ENCODE data around the gene SNX20. TPM values are rescaled to one million over a fixed set of nuclear protein-coding genes. Genes with fewer than 3 reads are reported as not detected.

Gene SNX20
- 0.38 TPM for polyA plus RNA-seq (ENCODE audit: insufficient read length)
- long read RNA-seq, donor 1, partial matches to known transcripts: 0 of 1 reads
- long read RNA-seq, donor 1, other reads (novel, unspliced or antisense): 0 of 1 reads
- long read RNA-seq, donor 2, partial matches to known transcripts: 0 of 1 reads
- long read RNA-seq, donor 2, other reads (novel, unspliced or antisense): 0 of 1 reads
- long read RNA-seq, donor 3: 0 reads
- long read RNA-seq, donor 4: 0 reads
- long read RNA-seq, donor 5: 0 reads
- long read RNA-seq, donor 6: 0 reads
- long read RNA-seq, donor 7, partial matches to known transcripts: 0 of 1 reads
- long read RNA-seq, donor 7, other reads (novel, unspliced or antisense): 0 of 1 reads
- long read RNA-seq, donor 8: 0 reads

GRCh38 chr16:50681021-50681885 lies at the start of gene SNX20:
Gene SNX20, minus strand, starts transcription at chr16:50681312. Its CDS starts 3,786 bp downstream, at chr16:50677526.
- DNase-seq: no peak

- no peak for DNase-seq
Measured at GRCh38 chr16:50724306-50724705, 43.2 kb upstream of the SNX20 start.

- no peak for DNase-seq
Measured at GRCh38 chr16:50722960-50723359, 41.8 kb upstream of the SNX20 start.

GRCh38 chr16:50722405-50722737 lies 41.3 kb upstream of the SNX20 start:
- no peak for DNase-seq

GRCh38 chr16:50721549-50722404 lies 40.7 kb upstream of the SNX20 start:
- DNase-seq: no peak

- DNase-seq: no peak
Measured at GRCh38 chr16:50719401-50720337, 38.6 kb upstream of the SNX20 start.

- DNase-seq: no peak
Measured at GRCh38 chr16:50718761-50719400, 37.8 kb upstream of the SNX20 start.

GRCh38 chr16:50718061-50718760 lies 37.1 kb upstream of the SNX20 start:
- no peak for DNase-seq

GRCh38 chr16:50717494-50717893 lies 36.4 kb upstream of the SNX20 start:
- DNase-seq: no peak

GRCh38 chr16:50717091-50717490 lies 36.0 kb upstream of the SNX20 start:
- no peak for DNase-seq

- DNase-seq: no peak
Measured at GRCh38 chr16:50712956-50713355, 31.8 kb upstream of the SNX20 start.

GRCh38 chr16:50712560-50712898 lies 31.4 kb upstream of the SNX20 start:
- no peak for DNase-seq

GRCh38 chr16:50711862-50712559 lies 30.9 kb upstream of the SNX20 start:
- DNase-seq: no peak

- no peak for DNase-seq
Measured at GRCh38 chr16:50711040-50711439, 29.9 kb upstream of the SNX20 start.

GRCh38 chr16:50709980-50710379 lies 28.9 kb upstream of the SNX20 start:
- DNase-seq: no peak

- DNase-seq: no peak
Measured at GRCh38 chr16:50709061-50709684, 28.1 kb upstream of the SNX20 start.

GRCh38 chr16:50708373-50709060 lies 27.4 kb upstream of the SNX20 start:
- DNase-seq: no peak

GRCh38 chr16:50706250-50706649 lies 25.1 kb upstream of the SNX20 start:
- no peak for DNase-seq
